ENCODE measurements around the gene TRIM2. TPM values are rescaled to one million over a fixed set of nuclear protein-coding genes. Genes with fewer than 3 reads are reported as not detected.

The TRIM2 gene
- total and polyA plus RNA-seq, 10 of the 15 experiments (the other 5 are each of a cell fraction or from before 2014, with no cell fraction given) = 0.06 to 0.19 (median 0.15) TPM; not detected in 3

DNA sequence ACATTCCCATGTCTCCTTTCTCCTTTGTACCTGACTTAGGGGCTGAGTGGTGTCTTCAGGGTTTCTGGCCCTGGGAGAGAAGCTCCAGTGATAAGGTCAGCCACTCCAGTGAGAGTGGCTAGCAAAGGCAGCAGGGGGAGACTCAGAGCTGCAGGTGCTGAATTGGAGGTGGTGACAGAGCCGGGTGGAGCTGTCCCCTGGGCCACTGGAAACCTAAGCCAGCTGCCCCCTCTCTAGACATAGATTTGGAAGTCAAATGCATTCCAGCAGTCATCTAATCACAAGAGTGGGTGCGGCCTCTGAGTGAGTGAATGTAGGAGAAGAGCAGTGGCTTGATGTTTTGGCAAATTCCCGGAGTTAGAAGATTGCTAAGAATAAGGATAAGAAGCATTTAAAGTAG, 28.5 kb downstream of the TRIM2 start:
- CTCF ChIA-PET = interaction anchor here (0.8 kb wide), 1 partner anchor 75 kb away, joined by 3 read pairs; no protein-coding TSS in a partner anchor

More for the DNA sequence above, 28.5 kb downstream of the TRIM2 start:
- Histone ChIP-seq H3K9me3 (replicated peaks; ENCODE audit: control insufficient read depth, insufficient read depth, low read length) (no peaks in the 10 kb centered on the region), H3K36me3 (ENCODE audit: control insufficient read depth in 2 of 2, insufficient read depth in 2 of 2, low read length in 1 of 2) (no peaks in the 10 kb centered on the region), H3K79me2 (ENCODE audit: control insufficient read depth, insufficient read depth, low read length) (no peaks in the 10 kb centered on the region), H3K4me2 (ENCODE audit: control insufficient read depth, insufficient read depth) (no peak overlapping the region), H2AFZ (ENCODE audit: control insufficient read depth, low read depth, low read length) (no peak overlapping the region), H3K9ac (ENCODE audit: control insufficient read depth, insufficient read depth, low read length) (no peak overlapping the region), H4K20me1 (ENCODE audit: control insufficient read depth, insufficient read depth) (no peaks in the 10 kb centered on the region), H3K4me3 (no peak overlapping the region), H3K4me1 (ENCODE audit: control insufficient read depth, insufficient read depth, low read length) (no peaks in the 10 kb centered on the region), H3K27me3 (replicated peaks in 1 of 2; ENCODE audit: control insufficient read depth in 2 of 2, insufficient read depth in 2 of 2, low read length in 1 of 2) (peaks cover 0 to under 1% of the 10 kb centered on the region in 2 experiments; a peak in 2 of 4 replicates), H3K27ac (ENCODE audit: control insufficient read depth, insufficient read depth) (no peak overlapping the region)
- SMC1A ChIA-PET (ENCODE audit: uncharacterized antibody, unreplicated experiment) = interaction anchor here (0.6 to 1.1 kb wide), 2 partner anchors 12 to 411 kb away, joined by 3 read pairs; no protein-coding TSS in a partner anchor
- intact Hi-C loops (cut with micrococcal nuclease; ENCODE audit: unreplicated experiment) = loop anchor here (5.0 kb wide), 1 partner anchor 85 kb away; no protein-coding TSS in a partner anchor
- FAIRE-seq (no peak), ATAC-seq (peak; percentile 79), DNase-seq (ENCODE audit: low read depth, low spot score) (no peak)
- TF ChIP-seq RAD21 (IDR thresholded peaks at IDR 0.05; ENCODE audit: insufficient read depth, low read depth, low read length) (peak; percentile 30; the same call in 1 of the 2 replicates), SMC3 (IDR thresholded peaks at IDR 0.05; ENCODE audit: borderline replicate concordance, low read length) (peak; percentile 30; the same call in 1 of the 2 replicates), MYC (IDR thresholded peaks at IDR 0.05; ENCODE audit: insufficient read depth, insufficient read length, insufficient replicate concordance, low read length, severe bottlenecking) (no peak)
- TF ChIP-seq, protein P1, sequence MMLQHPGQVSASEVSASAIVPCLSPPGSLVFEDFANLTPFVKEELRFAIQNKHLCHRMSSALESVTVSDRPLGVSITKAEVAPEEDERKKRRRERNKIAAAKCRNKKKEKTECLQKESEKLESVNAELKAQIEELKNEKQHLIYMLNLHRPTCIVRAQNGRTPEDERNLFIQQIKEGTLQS (IDR thresholded peaks at IDR 0.05; ENCODE audit: borderline replicate concordance, extremely low read depth, low read depth, low read length) = no peak
- TF ChIP-seq, protein P2, sequence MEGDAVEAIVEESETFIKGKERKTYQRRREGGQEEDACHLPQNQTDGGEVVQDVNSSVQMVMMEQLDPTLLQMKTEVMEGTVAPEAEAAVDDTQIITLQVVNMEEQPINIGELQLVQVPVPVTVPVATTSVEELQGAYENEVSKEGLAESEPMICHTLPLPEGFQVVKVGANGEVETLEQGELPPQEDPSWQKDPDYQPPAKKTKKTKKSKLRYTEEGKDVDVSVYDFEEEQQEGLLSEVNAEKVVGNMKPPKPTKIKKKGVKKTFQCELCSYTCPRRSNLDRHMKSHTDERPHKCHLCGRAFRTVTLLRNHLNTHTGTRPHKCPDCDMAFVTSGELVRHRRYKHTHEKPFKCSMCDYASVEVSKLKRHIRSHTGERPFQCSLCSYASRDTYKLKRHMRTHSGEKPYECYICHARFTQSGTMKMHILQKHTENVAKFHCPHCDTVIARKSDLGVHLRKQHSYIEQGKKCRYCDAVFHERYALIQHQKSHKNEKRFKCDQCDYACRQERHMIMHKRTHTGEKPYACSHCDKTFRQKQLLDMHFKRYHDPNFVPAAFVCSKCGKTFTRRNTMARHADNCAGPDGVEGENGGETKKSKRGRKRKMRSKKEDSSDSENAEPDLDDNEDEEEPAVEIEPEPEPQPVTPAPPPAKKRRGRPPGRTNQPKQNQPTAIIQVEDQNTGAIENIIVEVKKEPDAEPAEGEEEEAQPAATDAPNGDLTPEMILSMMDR (IDR thresholded peaks at IDR 0.05 in 2 of 3, conservative IDR thresholded peaks at IDR 0.05 in 1 of 3; ENCODE audit: control insufficient read depth in 2 of 3, extremely low read depth in 1 of 3, insufficient read depth in 1 of 3, low read depth in 3 of 3, low read length in 3 of 3) = peak; percentile 22 to 37 (median 34); a peak in 4 of 6 replicates
- RAD21 ChIA-PET (ENCODE audit: unreplicated experiment) = no interaction called here
- in situ Hi-C loops (cut with MboI) = no loop called here
- 71% methylated on average over 3 of the region's 3 CpGs for WGBS (ENCODE audit: insufficient coverage, insufficient replicate concordance, low lambda C conversion rate, missing lambda C conversion rate)
- BruUV-seq (replicated peaks) = no TSS peak
- POLR2A ChIA-PET = no interaction called here
